ENCODE measurements around the gene PROK1.
A peak's percentile ranks its signal among the peaks of the same experiment; 100 is the strongest.
"Not testable (repeated sequence)": the region's sequence is repeated elsewhere in the genome, so short reads cannot be mapped to it uniquely, and the experiment has no call there.

Gene PROK1

GRCh38 chr1:110450929-110451328 lies at the start of gene PROK1:
TSS of gene PROK1 (plus strand) at chr1:110451149. CDS start at chr1:110451217, 68 bp downstream.
- no peak for DNase-seq

GRCh38 chr1:110403805-110404204 lies 47.1 kb upstream of the PROK1 start:
- no peak for DNase-seq

GRCh38 chr1:110404401-110404800 lies 46.5 kb upstream of the PROK1 start:
- no peak for DNase-seq

- not testable (repeated sequence) for DNase-seq
Observed at GRCh38 chr1:110406407-110406806, 44.5 kb upstream of the PROK1 start.

GRCh38 chr1:110407260-110408210 lies 43.4 kb upstream of the PROK1 start, which contains the start of gene LAMTOR5:
TSS of gene LAMTOR5 (minus strand) at chr1:110407694. CDS start at chr1:110407620, 74 bp downstream.
- DNase-seq, result peak; percentile 89

GRCh38 chr1:110408488-110408887 lies 42.5 kb upstream of the PROK1 start:
- DNase-seq, result no peak

- DNase-seq, result no peak
Observed at GRCh38 chr1:110409316-110409715, 41.6 kb upstream of the PROK1 start.

GRCh38 chr1:110411173-110411735 lies 39.7 kb upstream of the PROK1 start:
- DNase-seq, result no peak

- DNase-seq, result peak; percentile 89
Observed at GRCh38 chr1:110412576-110412975, 38.4 kb upstream of the PROK1 start.

GRCh38 chr1:110413045-110413444 lies 37.9 kb upstream of the PROK1 start:
- not testable (repeated sequence) for DNase-seq

GRCh38 chr1:110418729-110419128 lies 32.2 kb upstream of the PROK1 start:
- DNase-seq, result no peak

- no peak for DNase-seq
Observed at GRCh38 chr1:110420023-110420662, 30.8 kb upstream of the PROK1 start.

- DNase-seq, result no peak
Observed at GRCh38 chr1:110420874-110421793, 29.8 kb upstream of the PROK1 start.

- DNase-seq, result no peak
Observed at GRCh38 chr1:110424699-110425611, 26.0 kb upstream of the PROK1 start.

GRCh38 chr1:110425612-110426152 lies 25.3 kb upstream of the PROK1 start:
- no peak for DNase-seq

GRCh38 chr1:110426854-110427253 lies 24.1 kb upstream of the PROK1 start:
- no peak for DNase-seq

- no peak for DNase-seq
Observed at GRCh38 chr1:110428946-110429345, 22.0 kb upstream of the PROK1 start.

GRCh38 chr1:110430366-110430765 lies 20.6 kb upstream of the PROK1 start:
- DNase-seq, result no peak

GRCh38 chr1:110430901-110431300 lies 20.0 kb upstream of the PROK1 start:
- DNase-seq, result no peak

- no peak for DNase-seq
Observed at GRCh38 chr1:110433213-110433612, 17.7 kb upstream of the PROK1 start.

- DNase-seq, result peak; percentile 96
Observed at GRCh38 chr1:110433803-110434202, 17.1 kb upstream of the PROK1 start.

All from islet precursor cell (in vitro differentiated cells).